ENCODE data around the gene TTI1. TPM values are rescaled to one million over a fixed set of nuclear protein-coding genes. Genes with fewer than 3 reads are reported as not detected.

Gene TTI1
- total RNA-seq, 1 donor from 2014 or later, result 51.9 TPM

- TF ChIP-seq, protein P1, sequence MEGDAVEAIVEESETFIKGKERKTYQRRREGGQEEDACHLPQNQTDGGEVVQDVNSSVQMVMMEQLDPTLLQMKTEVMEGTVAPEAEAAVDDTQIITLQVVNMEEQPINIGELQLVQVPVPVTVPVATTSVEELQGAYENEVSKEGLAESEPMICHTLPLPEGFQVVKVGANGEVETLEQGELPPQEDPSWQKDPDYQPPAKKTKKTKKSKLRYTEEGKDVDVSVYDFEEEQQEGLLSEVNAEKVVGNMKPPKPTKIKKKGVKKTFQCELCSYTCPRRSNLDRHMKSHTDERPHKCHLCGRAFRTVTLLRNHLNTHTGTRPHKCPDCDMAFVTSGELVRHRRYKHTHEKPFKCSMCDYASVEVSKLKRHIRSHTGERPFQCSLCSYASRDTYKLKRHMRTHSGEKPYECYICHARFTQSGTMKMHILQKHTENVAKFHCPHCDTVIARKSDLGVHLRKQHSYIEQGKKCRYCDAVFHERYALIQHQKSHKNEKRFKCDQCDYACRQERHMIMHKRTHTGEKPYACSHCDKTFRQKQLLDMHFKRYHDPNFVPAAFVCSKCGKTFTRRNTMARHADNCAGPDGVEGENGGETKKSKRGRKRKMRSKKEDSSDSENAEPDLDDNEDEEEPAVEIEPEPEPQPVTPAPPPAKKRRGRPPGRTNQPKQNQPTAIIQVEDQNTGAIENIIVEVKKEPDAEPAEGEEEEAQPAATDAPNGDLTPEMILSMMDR (IDR thresholded peaks at IDR 0.05; ENCODE audit: unreplicated experiment), result no peak
- no peaks in the 10 kb centered on the region for H3K9me3 Mint-ChIP-seq (ENCODE audit: low read depth)
- peaks cover 15% of the 10 kb centered on the region for H3K36me3 Mint-ChIP-seq (ENCODE audit: insufficient read depth)
- no peak for DNase-seq (ENCODE audit: low spot score, unreplicated experiment)
- no peaks in the 10 kb centered on the region for H3K27me3 Mint-ChIP-seq
- H3K4me1 Mint-ChIP-seq (ENCODE audit: low read depth), result peaks cover 4% of the 10 kb centered on the region
- peak overlapping the region; percentile 37 for H3K27ac Mint-ChIP-seq
- H3K4me3 Mint-ChIP-seq (ENCODE audit: low read depth), result no peak overlapping the region
These were observed 11.4 kb upstream of the TTI1 start for GRCh38 chr20:38044685-38045084.

DNA sequence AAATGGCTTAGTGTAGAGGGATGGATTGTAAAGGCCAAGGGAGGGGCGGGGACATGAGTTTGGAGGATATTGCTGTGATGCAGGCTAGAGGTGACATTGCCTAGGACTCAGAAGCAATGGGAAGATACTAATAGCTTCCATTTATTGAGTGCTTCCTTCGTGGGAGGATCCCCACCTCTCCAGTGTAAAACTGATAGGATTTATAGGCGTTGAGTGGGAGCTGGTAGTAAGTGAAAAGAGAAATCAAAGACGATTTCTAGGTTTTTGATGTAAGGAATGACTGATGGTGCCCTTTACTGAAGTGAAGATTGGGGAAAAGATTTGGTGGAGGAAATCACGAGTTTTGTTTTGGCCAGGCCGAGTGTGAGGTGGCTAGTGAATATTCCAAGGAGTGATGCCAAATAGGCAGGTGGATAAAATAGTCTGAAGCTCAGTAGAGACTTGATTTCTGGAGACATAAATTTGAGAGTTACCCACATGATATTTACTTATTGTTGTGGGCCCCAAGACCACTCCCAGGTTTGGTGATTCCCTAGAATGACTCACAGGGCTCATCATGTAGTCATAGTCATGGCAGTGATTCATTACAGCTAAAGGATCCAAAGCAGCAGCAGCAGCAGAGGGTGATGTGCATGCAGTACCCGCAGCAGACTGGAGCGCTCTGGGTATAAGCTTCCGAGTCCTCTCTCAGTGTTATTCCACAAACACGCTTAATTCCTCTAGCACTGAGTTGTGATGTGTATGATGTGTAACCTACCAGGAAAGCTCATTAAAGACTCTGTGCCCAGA lies 10.4 kb upstream of the TTI1 start:
- H3K4me3 Mint-ChIP-seq (ENCODE audit: low read depth), result no peak overlapping the region
- no peak for DNase-seq (ENCODE audit: low spot score, unreplicated experiment)
- H3K27me3 Mint-ChIP-seq, result no peaks in the 10 kb centered on the region
- H3K27ac Mint-ChIP-seq, result peak overlapping the region; percentile 3
- H3K9me3 Mint-ChIP-seq (ENCODE audit: low read depth), result no peaks in the 10 kb centered on the region
- H3K36me3 Mint-ChIP-seq (ENCODE audit: insufficient read depth), result peaks cover 14% of the 10 kb centered on the region
- peaks cover 2% of the 10 kb centered on the region for H3K4me1 Mint-ChIP-seq (ENCODE audit: low read depth)
- TF ChIP-seq, protein P1 (IDR thresholded peaks at IDR 0.05; ENCODE audit: unreplicated experiment), result no peak

DNA sequence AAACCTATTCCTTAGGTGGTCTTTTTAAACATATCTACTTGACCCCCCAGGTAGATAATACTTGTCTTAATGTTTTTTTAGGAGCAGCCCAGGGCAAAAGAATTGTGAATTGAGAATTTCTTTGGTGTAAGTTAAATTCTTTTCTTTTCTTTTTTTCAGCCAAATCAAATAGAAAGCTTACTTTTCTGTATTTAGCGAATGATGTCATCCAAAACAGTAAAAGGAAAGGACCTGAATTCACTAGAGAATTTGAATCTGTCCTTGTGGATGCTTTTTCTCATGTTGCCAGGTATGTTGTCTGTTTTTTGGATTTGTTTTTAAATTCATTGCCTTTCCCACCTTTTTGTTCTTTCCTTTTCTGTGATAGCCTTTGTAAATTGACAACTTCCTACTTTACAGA lies 7.0 kb upstream of the TTI1 start:
- Mint-ChIP-seq H3K27ac (no peak overlapping the region), H3K27me3 (no peaks in the 10 kb centered on the region), H3K4me1 (ENCODE audit: low read depth) (peaks cover 11% of the 10 kb centered on the region), H3K36me3 (ENCODE audit: insufficient read depth) (peaks cover 14% of the 10 kb centered on the region), H3K9me3 (ENCODE audit: low read depth) (no peaks in the 10 kb centered on the region), H3K4me3 (ENCODE audit: low read depth) (no peak overlapping the region)
- DNase-seq (ENCODE audit: low spot score, unreplicated experiment), result no peak
- TF ChIP-seq, protein P1 (IDR thresholded peaks at IDR 0.05; ENCODE audit: unreplicated experiment), result no peak

- Mint-ChIP-seq H3K36me3 (ENCODE audit: insufficient read depth) (peaks cover 9% of the 10 kb centered on the region), H3K4me1 (ENCODE audit: low read depth) (peaks cover 26% of the 10 kb centered on the region), H3K27me3 (no peaks in the 10 kb centered on the region), H3K9me3 (ENCODE audit: low read depth) (no peaks in the 10 kb centered on the region), H3K4me3 (ENCODE audit: low read depth) (no peak overlapping the region), H3K27ac (no peak overlapping the region)
- TF ChIP-seq, protein P1 (IDR thresholded peaks at IDR 0.05; ENCODE audit: unreplicated experiment), result no peak
- no peak for DNase-seq (ENCODE audit: low spot score, unreplicated experiment)
These were observed 3.1 kb upstream of the TTI1 start for GRCh38 chr20:38036366-38036765.

- Mint-ChIP-seq H3K9me3 (ENCODE audit: low read depth) (no peaks in the 10 kb centered on the region), H3K27me3 (no peaks in the 10 kb centered on the region), H3K4me1 (ENCODE audit: low read depth) (peaks cover 31% of the 10 kb centered on the region), H3K27ac (peak overlapping the region; percentile 99), H3K4me3 (ENCODE audit: low read depth) (peak overlapping the region; percentile 97), H3K36me3 (ENCODE audit: insufficient read depth) (peaks cover 4% of the 10 kb centered on the region)
- TF ChIP-seq, protein P1 (IDR thresholded peaks at IDR 0.05; ENCODE audit: unreplicated experiment), result no peak
- DNase-seq (ENCODE audit: low spot score, unreplicated experiment), result no peak
These were observed 1.7 kb upstream of the TTI1 start for GRCh38 chr20:38034961-38035360.

All from progenitor cell of endocrine pancreas (in vitro differentiated cells).